Epithelial cell of esophagus (primary cell): ENCODE data around the gene PTPN6.

Experiments used
- DNase-seq: peaks from one replicate; pipeline ENCODE4 v3.0.0; 2010; ENCODE audit warnings: low read depth
- H3K4me3 ChIP-seq: 2 replicates; pipeline ENCODE4 v1.5.1; 2011; ENCODE audit warnings: mild to moderate bottlenecking, low read length, control low read depth
- TF ChIP-seq, protein P1 (sequence below): IDR thresholded peaks from 2 replicates; pipeline ENCODE4 v1.5.1; 2011; ENCODE audit warnings: low read depth, mild to moderate bottlenecking, low read length, control low read depth, inconsistent platforms; ENCODE audit not compliant: insufficient read depth; ENCODE audit errors: missing control alignments

Gene PTPN6

DNA sequence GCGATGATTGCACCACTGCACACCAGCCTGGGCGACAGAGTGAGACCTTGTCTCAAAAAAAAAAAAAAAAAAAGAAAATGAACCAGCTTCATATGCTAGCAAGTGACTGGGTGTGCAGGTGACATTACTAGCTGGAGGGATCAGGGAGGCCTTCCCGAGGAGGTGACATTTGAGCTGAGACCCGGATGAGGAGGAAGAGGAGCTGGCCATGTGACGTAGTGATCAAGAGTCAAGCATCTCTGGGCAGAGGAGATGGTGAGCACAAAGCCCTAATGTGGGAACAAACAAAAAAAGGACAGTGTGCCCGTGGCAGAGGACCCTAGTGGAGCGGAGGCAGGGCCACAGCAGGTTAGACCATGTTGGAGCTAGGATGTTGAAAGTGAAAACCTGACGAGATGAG is 3.5 kb upstream of the PTPN6 start:
- DNase-seq, result no peak
- no peak overlapping the region for H3K4me3 ChIP-seq
- TF ChIP-seq, protein P1, sequence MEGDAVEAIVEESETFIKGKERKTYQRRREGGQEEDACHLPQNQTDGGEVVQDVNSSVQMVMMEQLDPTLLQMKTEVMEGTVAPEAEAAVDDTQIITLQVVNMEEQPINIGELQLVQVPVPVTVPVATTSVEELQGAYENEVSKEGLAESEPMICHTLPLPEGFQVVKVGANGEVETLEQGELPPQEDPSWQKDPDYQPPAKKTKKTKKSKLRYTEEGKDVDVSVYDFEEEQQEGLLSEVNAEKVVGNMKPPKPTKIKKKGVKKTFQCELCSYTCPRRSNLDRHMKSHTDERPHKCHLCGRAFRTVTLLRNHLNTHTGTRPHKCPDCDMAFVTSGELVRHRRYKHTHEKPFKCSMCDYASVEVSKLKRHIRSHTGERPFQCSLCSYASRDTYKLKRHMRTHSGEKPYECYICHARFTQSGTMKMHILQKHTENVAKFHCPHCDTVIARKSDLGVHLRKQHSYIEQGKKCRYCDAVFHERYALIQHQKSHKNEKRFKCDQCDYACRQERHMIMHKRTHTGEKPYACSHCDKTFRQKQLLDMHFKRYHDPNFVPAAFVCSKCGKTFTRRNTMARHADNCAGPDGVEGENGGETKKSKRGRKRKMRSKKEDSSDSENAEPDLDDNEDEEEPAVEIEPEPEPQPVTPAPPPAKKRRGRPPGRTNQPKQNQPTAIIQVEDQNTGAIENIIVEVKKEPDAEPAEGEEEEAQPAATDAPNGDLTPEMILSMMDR, result no peak

- TF ChIP-seq, protein P1, result no peak
- no peak for DNase-seq
- H3K4me3 ChIP-seq, result no peak overlapping the region
Measured at GRCh38 chr12:6948873-6949594, 2.1 kb upstream of the PTPN6 start.

GRCh38 chr12:6950401-6950801 is 755 bp upstream of the PTPN6 start:
- TF ChIP-seq, protein P1, result no peak
- DNase-seq, result no peak
- H3K4me3 ChIP-seq, result no peak overlapping the region

GRCh38 chr12:6951551-6952120 is 480 bp downstream of the PTPN6 start:
- H3K4me3 ChIP-seq, result no peak overlapping the region
- TF ChIP-seq, protein P1, result no peak
- DNase-seq, result no peak

DNA sequence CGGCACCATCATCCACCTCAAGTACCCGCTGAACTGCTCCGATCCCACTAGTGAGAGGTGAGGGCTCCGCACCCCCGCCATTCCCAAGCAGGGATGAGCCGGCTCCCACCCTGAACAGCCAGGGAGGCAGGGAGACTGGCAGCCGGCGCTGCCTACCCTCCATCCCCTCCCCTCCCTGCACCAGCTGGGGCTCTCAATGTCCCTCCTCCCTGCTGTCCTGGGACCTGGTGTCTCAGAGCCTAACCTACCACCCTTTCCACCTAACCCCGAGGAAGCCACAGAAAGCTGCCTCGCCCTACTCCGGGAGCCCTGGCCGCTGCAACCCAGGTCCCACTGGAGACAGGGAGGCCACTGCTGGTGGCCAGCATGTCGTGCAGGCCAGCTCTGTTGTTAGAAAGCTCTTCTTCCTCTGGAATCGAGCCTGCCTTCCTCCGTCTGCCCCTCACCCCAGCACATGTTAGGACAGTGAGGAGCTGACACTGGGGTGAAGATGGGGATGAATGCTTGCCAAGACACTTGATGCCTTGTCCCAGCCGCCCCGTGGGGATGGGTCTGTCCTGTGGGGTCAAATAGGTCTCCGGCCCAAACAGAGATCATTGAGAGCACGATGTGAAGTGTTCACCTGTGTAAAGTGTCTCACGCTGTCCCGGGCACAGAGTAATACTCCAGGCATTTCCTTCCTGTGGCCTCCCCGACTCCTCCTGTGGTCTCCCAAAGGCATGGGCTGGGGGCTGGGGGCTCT is 1.1 kb downstream of the PTPN6 start:
- TF ChIP-seq, protein P1, result no peak
- H3K4me3 ChIP-seq, result no peak overlapping the region
- DNase-seq, result no peak

DNA sequence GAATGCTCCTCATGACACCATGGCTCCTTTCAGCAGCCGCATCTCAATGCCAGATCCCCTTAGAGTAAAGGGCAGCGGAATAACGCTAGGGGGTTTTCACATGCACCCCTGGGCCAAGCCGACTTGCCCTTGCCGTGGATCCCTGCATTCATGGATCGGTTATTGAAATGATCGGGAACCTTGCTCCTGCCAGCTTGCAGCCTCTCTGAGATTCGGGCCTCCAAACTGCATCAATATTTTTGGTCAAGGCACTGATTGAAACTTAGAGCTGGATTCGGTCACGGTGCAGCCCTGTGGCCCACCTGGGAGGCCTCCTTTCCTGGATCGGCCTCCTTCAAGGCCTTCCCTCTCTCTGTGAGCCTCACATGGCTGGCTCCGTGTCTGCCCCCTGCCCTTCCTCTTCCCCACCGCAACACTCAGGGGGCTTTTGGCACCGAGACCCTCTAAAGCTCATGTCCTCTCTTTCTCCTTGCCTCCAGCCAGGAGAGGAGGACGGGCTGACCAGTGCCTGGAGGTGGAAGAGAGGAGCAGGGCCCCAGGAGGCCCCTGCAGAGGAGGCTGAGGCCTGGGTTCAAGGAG is 1.8 kb downstream of the PTPN6 start:
- TF ChIP-seq, protein P1, result no peak
- DNase-seq, result no peak
- no peak overlapping the region for H3K4me3 ChIP-seq
